ENCODE measurements around the gene PRAC1.

GRCh38 chr17:48729335-48730239 is 7.3 kb upstream of the PRAC1 start:
- TF ChIP-seq CTCF (conservative IDR thresholded peaks at IDR 0.05) (no peak), EZH2 (IDR thresholded peaks at IDR 0.05; ENCODE audit: low read depth) (no peak)
